ENCODE data around the gene FZD1.

- TF ChIP-seq CTCF (IDR thresholded peaks at IDR 0.05) (no peak), POLR2A (IDR thresholded peaks at IDR 0.05) (no peak)
Measured at GRCh38 chr7:91240376-91240941, 23.8 kb upstream of the FZD1 start.
